Measurements from ENCODE around the gene MAPKAPK3.

The MAPKAPK3 gene

DNA sequence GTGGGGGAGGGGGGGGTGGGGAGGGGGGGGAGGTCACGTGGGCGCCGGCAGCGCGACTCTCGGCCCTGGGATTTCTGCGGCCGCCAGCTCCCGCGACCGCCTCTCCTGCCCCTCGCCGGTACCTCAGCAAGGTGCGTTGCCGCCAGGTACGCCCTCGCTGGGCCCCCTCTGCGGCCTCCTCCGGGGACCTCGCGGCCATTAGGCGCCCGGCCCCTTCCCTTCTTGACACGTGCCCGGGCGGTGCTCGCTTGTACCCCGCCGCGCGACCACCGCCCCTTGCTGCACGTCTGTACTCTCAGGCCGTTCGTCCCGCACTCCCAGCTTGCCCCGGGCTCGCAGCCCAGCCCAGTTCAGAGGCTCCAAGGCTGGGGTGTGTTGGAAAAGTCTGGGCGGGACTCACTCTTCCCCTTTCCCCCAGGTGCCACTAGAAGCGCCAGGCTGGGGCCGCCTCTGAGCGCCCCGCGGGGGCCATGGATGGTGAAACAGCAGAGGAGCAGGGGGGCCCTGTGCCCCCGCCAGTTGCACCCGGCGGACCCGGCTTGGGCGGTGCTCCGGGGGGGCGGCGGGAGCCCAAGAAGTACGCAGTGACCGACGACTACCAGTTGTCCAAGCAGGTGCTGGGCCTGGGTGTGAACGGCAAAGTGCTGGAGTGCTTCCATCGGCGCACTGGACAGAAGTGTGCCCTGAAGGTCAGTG lies at the start of gene MAPKAPK3:
MAPKAPK3 (plus strand) TSS at position 56 of the 696 bp plus-strand sequence; CDS start at position 471, 415 bp downstream.
- DNase-seq: no peak

DNA sequence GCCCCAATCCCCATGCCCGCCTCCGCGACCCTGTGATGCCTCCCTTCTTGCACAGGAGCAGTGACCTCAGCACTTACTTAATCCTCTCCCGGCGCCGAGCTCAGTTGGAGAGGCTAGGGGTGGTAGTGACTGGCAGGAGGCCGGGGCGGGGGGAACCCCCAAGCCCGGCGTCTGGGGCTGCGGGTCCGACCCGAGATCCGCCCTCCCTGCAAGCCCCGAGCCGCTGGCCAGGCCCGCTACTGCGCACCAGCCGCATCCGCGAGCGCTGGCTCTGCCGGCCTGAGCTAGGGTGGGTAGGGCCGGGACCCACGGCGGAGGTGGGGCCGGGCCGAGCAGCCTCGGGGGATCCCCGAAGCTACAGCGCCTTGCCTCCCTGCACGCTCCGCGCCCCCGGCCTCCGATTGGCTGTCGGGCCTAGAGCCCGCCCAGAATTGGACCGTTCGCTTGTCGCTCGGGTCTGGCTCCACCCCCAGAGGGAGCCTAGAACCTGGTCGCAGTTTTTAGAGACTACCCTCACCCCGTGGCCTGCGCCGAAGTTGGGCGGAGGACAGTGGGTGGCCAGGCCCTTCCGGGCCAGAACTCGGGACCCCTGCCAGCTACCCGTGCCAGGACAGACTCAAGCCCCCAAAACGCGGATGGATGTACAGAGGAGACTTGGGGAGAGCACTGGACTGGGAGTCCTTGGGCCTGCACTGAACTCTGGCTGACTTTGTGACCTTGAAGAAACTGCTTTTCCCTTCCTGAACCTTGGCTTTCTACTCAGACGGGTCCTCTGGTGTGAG lies 49.4 kb upstream of the MAPKAPK3 start, which contains the start of gene C3orf18:
C3orf18 (minus strand) TSS at position 362 of the 782 bp plus-strand sequence. CDS start 2,048 bp downstream, outside the sequence.
- peak; percentile 69 to 87 for DNase-seq

DNA sequence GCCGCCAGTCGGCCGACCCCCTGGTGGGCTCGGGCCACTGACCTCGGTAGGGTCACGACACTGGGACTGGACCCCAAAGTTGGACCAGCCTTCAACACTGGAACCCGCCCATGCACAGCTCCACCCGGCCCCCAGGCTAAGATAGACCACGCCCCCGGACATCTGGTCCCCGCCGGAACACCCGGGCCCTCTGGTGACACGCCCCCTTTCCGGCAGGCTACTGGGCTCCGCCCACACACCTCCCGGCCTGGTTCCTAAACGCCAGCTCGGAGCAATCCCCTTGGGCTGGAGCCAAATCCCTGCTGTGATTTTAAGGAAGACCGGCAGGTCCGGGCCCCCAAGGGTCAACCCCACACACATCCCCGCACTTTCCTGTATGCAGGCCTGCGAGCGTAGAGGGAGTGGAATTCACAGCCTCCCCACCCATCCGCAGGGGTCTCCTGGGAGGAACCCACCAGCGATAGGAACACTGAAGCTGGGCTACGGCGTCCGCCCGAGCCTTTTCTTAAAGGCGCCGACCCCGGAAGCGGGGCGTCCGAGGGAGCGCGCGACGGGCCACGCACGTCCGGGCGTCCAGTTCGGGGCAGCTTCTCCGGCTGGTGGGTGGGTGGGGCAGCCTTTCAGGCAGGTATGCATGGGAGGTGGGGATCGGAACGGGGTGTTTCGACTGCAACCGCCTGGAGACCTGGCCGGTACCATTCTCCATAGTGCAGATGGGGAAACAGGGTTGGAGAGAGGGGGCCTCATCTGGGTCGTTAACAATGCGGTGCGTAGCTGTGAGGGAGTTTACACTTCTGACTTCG lies 47.8 kb upstream of the MAPKAPK3 start, which contains the start of gene HEMK1:
HEMK1 (plus strand) TSS at position 576 of the 803 bp plus-strand sequence. CDS start 1,583 bp downstream, outside the sequence.
- peak; percentile 79 to 81 for DNase-seq

DNA sequence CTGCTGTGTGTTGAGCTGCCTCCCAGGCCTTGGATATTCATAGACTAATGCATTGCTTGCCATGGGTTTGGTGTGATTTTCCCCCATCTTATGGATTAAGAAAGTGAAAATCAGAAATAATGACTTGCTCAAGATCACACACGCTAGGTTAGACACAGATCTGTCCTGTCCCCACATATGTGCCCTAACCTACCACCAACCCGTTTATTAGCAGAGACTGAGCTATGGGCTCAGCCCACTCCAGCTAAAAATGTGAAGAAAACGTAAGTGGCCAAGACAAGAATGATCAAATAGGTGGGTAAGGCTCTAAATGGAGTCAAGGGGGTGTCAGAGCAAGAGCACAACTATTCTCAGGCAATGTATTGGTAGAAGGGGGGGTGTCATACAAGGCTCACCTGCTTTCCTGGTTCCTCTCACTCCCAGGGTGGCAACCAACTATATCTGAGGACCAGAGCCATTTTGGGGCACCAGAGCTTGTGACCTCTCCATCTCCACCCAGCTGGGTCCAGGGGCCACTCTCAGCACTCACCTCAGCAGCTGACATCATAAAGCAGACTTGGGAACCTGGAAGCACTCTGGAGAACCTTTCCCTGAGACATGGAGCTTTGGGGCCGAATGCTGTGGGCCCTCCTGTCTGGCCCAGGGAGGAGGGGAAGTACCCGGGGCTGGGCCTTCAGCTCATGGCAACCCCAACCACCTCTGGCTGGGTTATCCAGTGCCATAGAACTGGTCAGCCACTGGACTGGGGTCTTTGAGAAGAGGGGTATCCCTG lies 46.3 kb upstream of the MAPKAPK3 start:
- no peak for DNase-seq

DNA sequence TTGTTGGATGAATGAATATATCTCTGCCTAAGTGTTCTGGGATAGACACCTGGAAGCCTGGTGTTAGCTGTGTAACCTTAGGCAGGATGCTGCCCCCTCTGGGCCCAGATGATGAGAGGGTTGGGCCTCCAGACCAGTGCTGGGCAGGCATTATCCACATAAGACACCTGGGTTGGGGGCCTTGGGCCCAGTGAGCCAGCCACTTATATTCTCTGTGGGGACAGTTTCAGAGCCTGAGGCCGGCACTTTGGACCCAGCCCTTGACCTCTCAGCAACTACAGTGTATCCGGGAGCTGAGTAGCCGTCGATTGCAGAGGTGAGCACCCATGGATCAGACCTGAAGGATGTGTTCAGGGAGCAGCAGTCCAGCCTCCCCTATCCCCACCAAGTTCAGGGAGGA lies 45.5 kb upstream of the MAPKAPK3 start:
- DNase-seq: no peak

DNA sequence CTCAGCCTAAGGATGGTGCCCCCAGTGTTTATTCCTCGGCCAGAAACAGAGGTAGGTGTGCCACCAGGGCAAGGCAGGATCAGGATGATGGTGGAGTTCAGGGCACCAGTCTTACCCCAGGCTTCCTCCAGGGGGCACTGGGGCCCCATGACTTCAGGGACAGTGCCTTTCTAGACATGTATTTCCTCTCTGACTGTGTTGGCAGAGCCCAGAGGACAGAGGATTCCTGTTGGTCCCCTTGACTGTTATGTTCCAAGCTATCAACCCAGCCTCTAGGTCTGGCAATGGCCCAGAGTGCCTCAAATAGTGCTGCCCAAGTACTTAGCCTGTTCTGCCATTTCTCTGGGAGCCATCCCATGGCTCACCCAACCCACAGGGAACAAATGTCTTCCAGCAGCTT lies 44.8 kb upstream of the MAPKAPK3 start:
- DNase-seq: peak; percentile 50 to 85

DNA sequence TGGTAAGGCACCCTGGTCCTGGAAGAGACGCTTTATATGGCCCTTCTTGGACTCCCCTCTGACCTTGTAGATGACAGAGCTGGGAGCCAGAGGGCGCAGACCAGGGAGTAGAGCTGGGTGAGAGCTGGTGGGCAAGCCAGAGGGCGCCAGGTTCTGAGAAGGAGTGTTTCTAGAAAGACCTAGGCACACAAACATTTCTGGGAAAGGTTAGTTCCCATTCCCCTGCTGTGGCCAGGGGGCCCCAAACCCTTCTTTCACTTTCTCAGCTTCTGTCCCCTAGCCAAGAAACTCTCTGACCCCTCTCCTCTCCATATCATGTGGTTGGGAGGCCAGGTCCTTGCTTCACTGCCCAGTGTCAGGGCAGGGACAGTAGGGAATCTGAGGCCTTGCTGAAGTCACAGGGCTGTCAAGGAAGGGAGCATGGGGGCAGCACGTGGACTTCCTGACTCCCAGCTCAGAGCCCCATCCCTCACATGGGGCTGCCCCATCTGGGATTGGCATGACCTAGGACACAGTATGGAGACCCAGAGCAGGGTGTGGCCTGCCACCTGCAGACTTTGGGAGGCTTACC lies 44.1 kb upstream of the MAPKAPK3 start:
- DNase-seq: peak in 1 of 2 donors; percentile 1

DNA sequence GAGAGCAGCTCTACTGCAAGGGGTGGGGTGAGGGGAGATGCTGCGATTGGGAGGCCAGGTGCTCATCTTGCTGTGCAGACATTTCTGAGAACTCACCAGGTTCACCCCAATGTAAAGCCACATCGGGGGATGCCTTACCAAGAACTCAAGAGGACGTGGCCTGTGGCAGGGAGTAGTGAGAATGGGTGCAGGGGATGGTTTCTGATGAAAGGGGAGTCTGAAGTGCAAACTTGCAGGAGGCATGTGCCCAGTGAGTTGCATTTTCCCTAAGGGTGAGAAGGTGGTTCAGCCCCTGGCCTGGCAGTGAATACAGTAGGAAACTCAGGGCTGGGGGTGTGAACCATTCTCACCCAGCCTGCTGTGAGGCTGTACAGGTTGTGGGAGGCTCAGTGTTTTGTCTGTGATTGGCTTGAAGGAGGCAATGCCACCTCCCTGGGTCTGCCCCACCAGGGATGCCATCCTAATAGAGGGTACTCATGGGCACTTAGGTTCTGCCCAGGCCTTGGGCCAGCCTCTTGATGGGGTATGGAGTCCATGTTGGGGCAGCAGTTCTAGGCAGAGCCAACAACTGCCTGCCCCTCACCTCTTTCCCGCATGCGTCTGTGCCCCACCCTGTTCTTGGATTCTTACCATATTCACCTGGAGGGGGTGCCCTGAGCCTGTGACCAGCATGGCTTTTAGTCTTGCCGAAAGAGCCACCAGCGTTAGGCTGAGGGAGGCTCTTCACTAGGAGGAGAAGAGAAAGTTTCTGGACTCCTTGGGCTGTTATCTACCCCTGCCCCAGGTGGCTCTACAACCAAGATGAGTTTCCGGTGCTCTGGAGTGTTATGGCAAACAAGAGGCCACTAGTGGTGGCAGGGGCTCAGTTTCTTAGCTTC lies 43.1 kb upstream of the MAPKAPK3 start:
- DNase-seq: no peak

DNA sequence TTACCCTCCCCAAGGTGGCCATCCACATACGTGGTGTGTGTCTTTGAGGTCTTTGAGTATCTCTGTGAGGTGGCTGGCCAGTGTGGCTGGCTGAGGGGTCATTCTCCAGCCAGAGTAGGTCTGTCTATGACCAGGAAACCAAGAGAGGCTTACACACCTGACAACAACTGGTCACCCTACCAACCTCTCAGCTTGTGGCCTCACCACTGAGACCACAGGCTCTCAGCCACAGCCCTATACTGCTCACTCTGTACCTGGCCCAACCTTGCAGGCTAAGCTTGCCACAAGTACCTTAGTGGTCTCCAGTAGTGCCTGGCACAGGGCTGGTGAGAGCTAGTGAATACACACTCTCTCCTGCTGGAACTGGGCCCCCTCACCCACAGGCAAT lies 42.5 kb upstream of the MAPKAPK3 start:
- DNase-seq: no peak

DNA sequence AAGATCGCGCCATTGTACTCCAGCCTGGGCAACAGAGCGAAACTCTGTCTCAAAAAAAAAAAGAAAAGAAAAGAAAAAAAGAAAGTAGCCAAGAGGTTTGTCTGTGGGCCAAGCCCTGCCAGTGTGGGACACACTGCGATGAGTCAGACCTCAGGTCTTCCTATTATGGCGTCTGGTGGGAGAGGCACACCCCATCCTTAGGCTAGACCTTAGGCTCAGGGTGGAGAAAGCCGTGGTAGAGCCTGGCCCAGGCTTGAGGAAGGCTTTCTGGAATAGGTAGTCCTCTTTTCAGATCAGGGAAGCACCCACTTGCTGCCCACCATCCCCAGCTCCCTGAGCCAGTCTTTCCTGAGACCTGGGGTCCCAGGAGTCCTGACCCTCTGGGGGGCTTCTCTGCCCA lies 41.6 kb upstream of the MAPKAPK3 start:
- DNase-seq: peak in 1 of 2 donors; percentile 21

DNA sequence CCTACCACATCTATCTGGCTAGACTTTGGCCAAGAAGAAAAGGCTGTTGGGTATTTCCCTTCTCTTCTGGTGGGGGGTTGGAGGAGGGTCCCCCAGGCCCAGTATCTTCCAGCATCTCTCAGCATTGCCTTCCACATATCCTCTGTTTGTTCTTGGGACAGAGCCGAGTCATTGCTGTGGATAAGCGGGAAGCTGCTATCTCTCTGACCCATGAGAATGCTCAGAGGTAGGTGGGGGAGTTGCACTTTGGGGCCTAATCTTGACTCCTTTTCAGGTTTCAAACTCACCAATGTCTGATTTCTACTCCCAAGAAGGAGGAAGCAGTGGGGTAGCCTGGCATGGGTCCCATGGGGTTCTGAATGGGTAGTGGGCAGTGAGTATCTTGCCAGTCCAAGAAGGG lies 39.6 kb upstream of the MAPKAPK3 start:
- no peak for DNase-seq

DNA sequence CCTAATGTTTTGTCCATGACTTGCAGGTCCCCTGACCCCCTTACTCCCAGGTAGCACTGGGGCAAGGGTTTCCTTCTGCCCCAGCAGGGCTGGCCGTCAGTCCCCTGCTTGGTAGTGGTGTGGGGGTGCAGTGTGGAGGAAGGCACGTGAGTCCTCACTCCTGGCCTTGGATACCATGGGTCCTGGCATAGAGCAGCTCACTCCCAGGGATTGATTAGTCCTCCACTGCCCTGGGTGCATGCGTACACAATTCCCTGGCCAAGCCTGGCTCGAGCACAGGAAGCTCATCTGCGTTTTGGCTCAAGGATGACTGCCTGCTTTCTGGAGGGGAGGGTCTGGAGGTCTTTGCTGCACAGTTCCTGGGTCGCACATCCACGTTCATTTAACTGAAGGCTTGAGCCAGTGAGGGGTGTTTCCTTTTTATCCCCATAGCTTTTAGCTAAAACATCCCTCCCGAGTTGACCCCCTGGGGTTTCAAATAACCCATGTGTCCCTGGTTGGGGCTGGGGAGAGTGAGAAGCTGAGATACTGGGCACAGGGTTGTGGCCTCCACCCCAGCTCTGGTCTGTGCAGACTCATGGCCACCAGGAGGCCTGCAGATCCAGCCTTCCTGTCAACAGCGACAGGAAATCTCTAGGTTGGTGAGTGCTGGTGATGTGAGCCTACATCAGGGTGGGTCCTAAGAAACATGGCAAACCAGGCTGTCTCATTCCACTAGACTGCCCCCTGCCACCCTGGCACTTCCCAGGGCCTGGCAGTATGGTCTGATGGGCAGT lies 36.1 kb upstream of the MAPKAPK3 start:
- DNase-seq: no peak

DNA sequence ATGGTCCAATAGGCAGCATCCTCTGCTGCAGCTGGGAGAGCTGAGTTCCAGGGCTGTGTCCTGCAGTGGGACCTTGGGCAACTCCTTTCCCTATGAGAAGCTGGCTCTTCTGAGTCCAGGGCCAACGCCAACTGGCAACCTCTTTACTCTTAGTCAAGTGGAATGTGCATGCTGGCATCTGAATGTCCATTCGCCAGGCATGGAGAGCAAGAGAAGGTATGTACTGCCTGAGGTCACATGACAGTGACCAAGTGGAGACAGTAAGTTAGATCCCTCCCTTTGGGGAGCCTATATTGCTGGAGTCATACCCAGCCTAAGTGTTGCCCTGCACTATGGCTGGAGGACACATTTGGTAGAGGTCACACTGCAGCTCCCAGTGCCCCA lies 35.5 kb upstream of the MAPKAPK3 start:
- no peak for DNase-seq

DNA sequence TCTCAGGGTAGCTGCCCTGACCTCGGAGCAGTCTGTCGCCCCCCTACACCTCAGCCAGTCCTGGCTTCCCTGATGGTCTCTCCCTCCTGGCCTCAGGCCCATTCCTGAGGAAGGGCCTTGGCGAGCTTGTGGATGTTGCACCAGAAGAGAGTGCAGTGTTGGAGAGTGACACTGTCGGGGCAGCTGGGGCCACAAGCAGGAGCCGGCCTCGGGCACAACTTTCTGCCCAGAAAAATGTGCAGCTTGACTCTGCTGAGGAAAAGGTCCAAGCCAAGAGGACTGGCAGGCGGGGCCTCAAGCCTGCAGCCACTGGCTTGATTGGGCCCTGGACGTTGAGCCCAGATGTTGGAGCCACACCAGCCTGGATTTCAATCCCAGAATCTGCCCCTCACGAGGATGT lies 34.9 kb upstream of the MAPKAPK3 start:
- no peak for DNase-seq

DNA sequence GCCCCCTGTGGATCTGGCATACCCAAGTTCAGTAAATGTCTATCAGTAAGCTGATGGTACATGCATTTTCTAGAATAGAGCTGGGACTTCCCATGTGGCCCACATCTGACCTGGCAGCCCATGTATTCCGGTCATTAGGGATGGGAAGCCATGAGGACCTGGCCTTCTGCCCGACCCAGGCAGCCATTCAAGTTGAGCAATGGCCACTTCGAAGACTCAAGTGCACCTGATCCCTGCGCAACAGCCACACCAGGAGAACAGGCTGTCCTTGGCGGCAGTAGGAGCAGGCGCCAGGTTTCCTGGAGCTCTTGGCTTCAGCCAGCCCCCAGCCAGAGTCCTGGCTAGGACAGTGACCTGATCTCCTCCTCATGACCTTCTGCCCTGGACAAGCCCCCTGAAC lies 33.1 kb upstream of the MAPKAPK3 start:
- no peak for DNase-seq

DNA sequence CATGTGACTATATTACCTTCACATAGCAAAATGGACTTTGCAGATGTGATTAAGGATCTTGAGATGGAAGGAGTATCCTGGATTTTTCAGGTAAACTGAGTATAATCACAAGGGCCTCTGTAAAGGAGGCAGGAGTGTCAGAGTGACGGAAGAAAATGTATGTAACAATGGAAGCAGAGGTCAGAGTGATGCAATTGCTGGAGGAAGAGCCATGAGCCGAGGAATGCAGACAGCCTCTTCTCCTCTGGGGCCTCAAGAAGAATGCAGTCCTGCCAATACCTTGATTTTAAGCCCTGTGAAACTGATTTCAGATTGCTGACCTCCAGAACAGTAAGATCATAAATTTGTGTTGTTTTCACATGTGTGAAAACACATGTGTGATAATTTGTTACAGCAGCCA lies 32.6 kb upstream of the MAPKAPK3 start:
- no peak for DNase-seq

DNA sequence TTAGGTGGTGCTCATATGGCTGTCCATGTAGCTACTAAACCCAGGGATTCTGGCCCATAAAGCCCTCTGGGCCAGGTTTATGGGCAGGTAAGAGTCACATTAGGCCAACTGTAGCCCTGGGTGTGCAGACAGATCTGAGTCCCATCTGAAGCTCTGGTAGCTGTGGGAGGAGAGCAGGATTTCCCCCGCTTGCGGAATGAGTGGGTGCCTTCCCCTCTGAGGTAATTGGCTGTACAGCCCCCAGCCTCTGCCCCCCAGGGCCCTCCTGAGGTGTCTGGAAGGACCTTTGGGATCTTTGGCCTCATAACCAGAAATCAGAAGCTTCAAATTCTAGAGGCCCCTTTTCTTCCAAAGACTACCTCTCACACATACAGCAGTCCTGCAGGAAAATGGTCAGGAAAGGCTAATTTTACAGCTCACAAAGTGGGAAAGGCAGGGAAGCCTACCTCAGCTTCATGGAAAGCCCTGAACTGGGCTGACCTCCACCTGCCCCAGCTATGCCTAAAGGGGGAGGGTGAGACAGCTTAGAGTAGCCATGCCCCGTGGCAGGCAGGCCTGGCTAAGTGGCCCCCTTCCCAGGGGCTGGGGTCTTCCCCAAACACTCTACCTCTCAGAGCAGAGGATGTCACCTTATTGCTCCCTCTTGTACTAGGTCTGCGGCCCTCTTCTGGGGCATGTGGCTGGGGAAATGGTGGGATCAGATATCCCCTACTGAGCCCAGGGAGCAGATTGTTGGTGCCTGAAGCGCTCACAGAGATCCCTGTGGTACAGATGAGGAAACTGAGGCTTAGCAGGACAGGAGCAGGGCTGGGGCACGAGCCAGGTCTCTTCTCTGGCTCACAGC lies 30.8 kb upstream of the MAPKAPK3 start:
- no peak for DNase-seq

DNA sequence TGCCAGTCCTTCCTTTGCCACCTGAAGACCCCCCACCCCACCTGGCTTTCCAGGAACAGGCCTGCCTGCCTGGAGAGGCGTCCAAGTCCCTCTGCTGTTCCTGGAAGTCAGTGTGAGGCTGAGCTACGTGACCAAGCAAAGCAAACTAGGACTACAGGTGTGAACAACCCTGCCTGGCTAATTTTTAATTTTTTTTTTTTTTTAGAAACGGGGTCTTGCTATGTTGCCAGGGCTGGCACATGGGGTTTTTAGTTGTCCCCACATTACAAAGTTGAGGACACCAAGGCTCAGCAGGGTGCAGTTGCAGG lies 30.2 kb upstream of the MAPKAPK3 start:
- DNase-seq: no peak

DNA sequence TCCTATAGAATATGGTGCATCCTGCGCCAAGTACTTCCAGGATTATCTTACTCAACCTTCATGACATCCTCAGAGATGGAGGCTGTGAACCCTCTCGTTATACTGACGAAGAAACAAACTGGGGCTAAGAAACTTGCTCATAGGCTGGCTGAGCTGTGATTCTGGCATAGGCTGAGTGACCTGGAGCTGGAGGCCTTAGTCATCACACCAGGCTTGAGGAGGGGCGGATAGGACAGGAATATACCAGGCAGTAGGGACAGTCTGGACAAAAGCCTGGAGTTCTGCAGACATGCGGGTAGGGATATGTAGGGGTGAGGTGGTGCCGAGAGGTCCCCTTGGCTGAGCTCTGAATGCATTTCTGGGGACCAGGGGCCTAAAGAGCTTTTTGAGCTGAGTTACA lies 29.6 kb upstream of the MAPKAPK3 start:
- no peak for DNase-seq
